Fibroblast of lung (primary cell): ENCODE results near the gene LRFN4. TPM values are rescaled to one million over a fixed set of nuclear protein-coding genes. Genes with fewer than 3 reads are reported as not detected.

Experiments
- DNase-seq, 2 donors: peaks; one replicate each; pipeline versions ENCODE4 v3.0.0 to v3.0.0-alpha.2; 2010; ENCODE audit warnings: low read depth in 2 of 2
- H2AFZ ChIP-seq: 2 replicates; pipeline ENCODE4 v1.5.1; 2012; ENCODE audit warnings: low read length, control low read depth, inconsistent platforms
- H3K27ac ChIP-seq: 2 replicates; pipeline ENCODE4 v1.5.1; 2011; ENCODE audit warnings: low read length, control low read depth; ENCODE audit not compliant: insufficient read depth
- H3K27me3 ChIP-seq: 2 replicates; pipeline ENCODE4 v1.5.1; 2011; ENCODE audit warnings: mild to moderate bottlenecking, low read length; ENCODE audit not compliant: control insufficient read depth, insufficient read depth
- H3K36me3 ChIP-seq: 2 replicates; pipeline ENCODE4 v1.5.1; 2011; ENCODE audit warnings: low read length; ENCODE audit not compliant: control insufficient read depth, insufficient read depth
- H3K4me1 ChIP-seq: 2 replicates; pipeline ENCODE4 v1.5.1; 2011; ENCODE audit warnings: low read length; ENCODE audit not compliant: control insufficient read depth, insufficient read depth; ENCODE audit errors: extremely low read depth
- H3K4me2 ChIP-seq: 2 replicates; pipeline ENCODE4 v1.5.1; 2011; ENCODE audit warnings: low read length, control low read depth; ENCODE audit not compliant: insufficient read depth; ENCODE audit errors: extremely low read depth
- H3K4me3 ChIP-seq, 4 experiments: fragments of 200-600 bp in 1 of 4; sonication (generic) in 1 of 4; replicated peaks in 1 of 4; 2 replicates each; pipeline ENCODE4 v1.5.1; 2011 to 2016; ENCODE audit warnings: low read length in 4 of 4, low read depth in 3 of 4, mild to moderate bottlenecking in 3 of 4, control low read depth in 2 of 4, inconsistent platforms in 1 of 4, mixed read lengths in 1 of 4; ENCODE audit not compliant: insufficient read depth in 1 of 4; ENCODE audit errors: control extremely low read depth in 1 of 4
- H3K79me2 ChIP-seq: 2 replicates; pipeline ENCODE4 v1.5.1; 2012; ENCODE audit warnings: mild to moderate bottlenecking, low read length, inconsistent platforms; ENCODE audit not compliant: control insufficient read depth, insufficient read depth
- H3K9ac ChIP-seq: 2 replicates; pipeline ENCODE4 v1.5.1; 2011; ENCODE audit warnings: mild to moderate bottlenecking, low read length, control low read depth; ENCODE audit not compliant: insufficient read depth
- H3K9me3 ChIP-seq: 2 replicates; pipeline ENCODE4 v1.5.1; 2012; ENCODE audit warnings: low read depth, low read length; ENCODE audit not compliant: control insufficient read depth, insufficient read depth
- H4K20me1 ChIP-seq: 2 replicates; pipeline ENCODE4 v1.5.1; 2011; ENCODE audit warnings: low read length; ENCODE audit not compliant: control insufficient read depth, insufficient read depth; ENCODE audit errors: extremely low read depth
- CTCF ChIP-seq, 2 donors: IDR thresholded peaks in 1 of 2; conservative IDR thresholded peaks in 1 of 2; 1 replicate in 1 of 2; 2 replicates in 1 of 2; pipeline ENCODE4 v1.5.1; 2011 to 2012; ENCODE audit warnings: low read length in 2 of 2, control low read depth in 1 of 2, inconsistent platforms in 1 of 2, low read depth in 1 of 2, mild to moderate bottlenecking in 1 of 2
- EZH2 ChIP-seq: IDR thresholded peaks from 2 replicates; pipeline ENCODE4 v1.5.1; 2012; ENCODE audit warnings: low read length, control low read depth, mild to moderate bottlenecking; ENCODE audit errors: missing control alignments
- polyA plus RNA-seq, 2 donors: library from polyadenylated mRNA; depleted of rRNA in 1 of 2; stranded (reverse) in 1 of 2; unstranded in 1 of 2; fragments of >200 nt; gene quantifications; 2 replicates each; pipeline ENCODE4 v1.2.1, GENCODE V29; 2011 to 2012; ENCODE audit warnings: missing spikeins in 1 of 2
- total RNA-seq: library from RNA; depleted of rRNA; stranded (reverse); fragments of >200 nt; gene quantifications from 2 replicates; pipeline ENCODE4 v1.2.1, GENCODE V29; 2014

LRFN4 gene
- total and polyA plus RNA-seq, 2 donors (not counting 1 experiment from before 2014, with no cell fraction given), result 3.8 to 14.5 TPM

- no peak overlapping the region for H2AFZ ChIP-seq
- no peaks in the 10 kb centered on the region for H3K36me3 ChIP-seq
- H4K20me1 ChIP-seq, result no peaks in the 10 kb centered on the region
- DNase-seq, result no peak
- no peak overlapping the region for H3K9ac ChIP-seq
- no peak overlapping the region for H3K4me3 ChIP-seq
- H3K4me2 ChIP-seq, result no peak overlapping the region
- no peaks in the 10 kb centered on the region for H3K79me2 ChIP-seq
- TF ChIP-seq EZH2 (no peak), CTCF (conservative IDR thresholded peaks at IDR 0.05 in 1 of 2, IDR thresholded peaks at IDR 0.05 in 1 of 2; ENCODE audit: low read depth in 1 of 2, low read length in 2 of 2) (no peak)
- H3K4me1 ChIP-seq, result peaks cover 11% of the 10 kb centered on the region
- no peak overlapping the region for H3K27ac ChIP-seq
- no peaks in the 10 kb centered on the region for H3K9me3 ChIP-seq
- H3K27me3 ChIP-seq, result no peaks in the 10 kb centered on the region
Observed at GRCh38 chr11:66881451-66881835, 24.6 kb downstream of the LRFN4 start.

DNA sequence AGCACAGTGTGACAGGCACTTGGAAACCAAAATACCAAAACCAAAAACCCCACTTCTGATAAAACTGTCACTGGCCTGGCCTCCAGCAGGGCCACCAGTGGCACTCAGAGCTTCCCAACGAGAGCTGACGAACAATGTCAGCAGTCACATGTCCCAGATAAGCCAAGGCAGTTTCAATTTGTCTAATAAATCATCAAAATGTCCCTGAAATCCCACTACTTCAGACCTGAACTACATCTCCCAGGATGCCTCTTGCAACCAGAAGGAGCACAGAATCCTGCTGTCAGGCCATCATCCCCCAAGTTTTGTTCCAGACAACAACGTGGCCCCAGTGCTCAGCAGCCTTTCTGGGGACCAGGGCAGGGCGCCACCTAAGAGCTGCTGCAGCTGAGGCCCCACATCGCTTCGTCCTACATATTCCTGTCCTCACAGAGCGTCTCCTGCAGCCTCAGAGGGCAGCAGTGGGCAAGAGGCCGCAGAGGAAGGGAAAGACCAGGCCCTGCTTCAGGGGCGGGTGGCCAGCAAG, 25.1 kb downstream of the LRFN4 start:
- Histone ChIP-seq H3K36me3 (no peaks in the 10 kb centered on the region), H2AFZ (no peak overlapping the region), H4K20me1 (no peaks in the 10 kb centered on the region), H3K79me2 (no peaks in the 10 kb centered on the region), H3K4me2 (no peak overlapping the region), H3K9ac (no peak overlapping the region), H3K4me1 (peaks cover 16% of the 10 kb centered on the region), H3K27ac (no peak overlapping the region), H3K4me3 (no peak overlapping the region), H3K27me3 (no peaks in the 10 kb centered on the region), H3K9me3 (no peaks in the 10 kb centered on the region)
- TF ChIP-seq EZH2 (no peak), CTCF (conservative IDR thresholded peaks at IDR 0.05 in 1 of 2, IDR thresholded peaks at IDR 0.05 in 1 of 2; ENCODE audit: low read depth in 1 of 2, low read length in 2 of 2) (no peak)
- DNase-seq, result peak in 1 of 2 donors; percentile 11

DNA sequence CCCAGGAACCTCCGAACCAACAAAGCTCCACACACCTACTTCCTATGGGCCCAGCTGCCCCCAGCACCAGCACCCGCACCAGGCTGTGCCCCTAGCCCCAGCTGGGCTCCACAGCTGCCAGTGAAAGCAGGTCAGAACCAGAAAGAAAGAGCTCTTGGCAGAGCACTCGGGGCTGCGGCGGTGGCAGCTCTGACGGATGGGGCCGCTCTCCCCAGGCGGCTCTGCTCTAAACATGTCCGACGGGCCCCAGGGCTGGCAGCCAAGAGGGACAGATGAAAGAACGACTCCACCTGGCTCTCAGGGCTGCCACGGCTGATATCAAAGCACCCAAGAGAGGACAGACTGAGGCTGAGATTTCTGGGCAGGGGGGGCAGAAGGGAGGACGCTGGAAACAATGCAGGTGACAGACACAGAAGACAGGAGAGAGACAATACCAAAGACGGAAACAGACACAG, 25.7 kb downstream of the LRFN4 start:
- no peak overlapping the region for H2AFZ ChIP-seq
- H3K9ac ChIP-seq, result no peak overlapping the region
- H3K27ac ChIP-seq, result no peak overlapping the region
- TF ChIP-seq EZH2 (no peak), CTCF (conservative IDR thresholded peaks at IDR 0.05 in 1 of 2, IDR thresholded peaks at IDR 0.05 in 1 of 2; ENCODE audit: low read depth in 1 of 2, low read length in 2 of 2) (no peak)
- no peaks in the 10 kb centered on the region for H3K36me3 ChIP-seq
- peaks cover 17% of the 10 kb centered on the region for H3K4me1 ChIP-seq
- H3K4me3 ChIP-seq, result no peak overlapping the region
- no peaks in the 10 kb centered on the region for H3K9me3 ChIP-seq
- no peaks in the 10 kb centered on the region for H3K27me3 ChIP-seq
- H3K4me2 ChIP-seq, result peak overlapping the region; percentile 15
- DNase-seq, result peak in 1 of 2 donors; percentile 24
- no peaks in the 10 kb centered on the region for H4K20me1 ChIP-seq
- H3K79me2 ChIP-seq, result no peaks in the 10 kb centered on the region
